SK-N-SH treated with all-trans-retinoic acid at 6 μM for 48 hours (cell line): ENCODE measurements around the gene FILIP1.

Source experiments
- BACH2 ChIP-seq: fragments of 250-450 bp; sonication (Bioruptor Pico); IDR thresholded peaks from 2 replicates; pipeline ENCODE4 v1.9.0; 2021; ENCODE audit warnings: mild to moderate bottlenecking, borderline replicate concordance
- CSDC2 ChIP-seq: fragments of 250-450 bp; sonication (Bioruptor Pico); IDR thresholded peaks from 2 replicates; pipeline ENCODE4 v1.5.0; 2020; ENCODE audit warnings: mild to moderate bottlenecking, moderate library complexity
- ESRRG ChIP-seq: fragments of 250-450 bp; sonication (Bioruptor Pico); IDR thresholded peaks from 2 replicates; pipeline ENCODE4 v1.6.1; 2021; ENCODE audit warnings: mild to moderate bottlenecking
- ZFP30 ChIP-seq: fragments of 450-650 bp; formaldehyde crosslinking; IDR thresholded peaks from 2 replicates; pipeline ENCODE4 v1.5.0; 2022; ENCODE audit warnings: mild to moderate bottlenecking, moderate library complexity

GRCh38 chr6:75427329-75427728 is 66.3 kb downstream of the FILIP1 start:
- TF ChIP-seq CSDC2 (CRISPR knock-in tag) (no peak), BACH2 (CRISPR knock-in tag) (no peak), ESRRG (CRISPR knock-in tag) (no peak), ZFP30 (CRISPR knock-in tag) (no peak)
